GM19328 (cell line): Measurements from ENCODE around the gene LSM14A.
"Not testable (repeated sequence)": the region's sequence is repeated elsewhere in the genome, so short reads cannot be mapped to it uniquely, and the experiment has no call there.

ENCODE experiments used
- ATAC-seq: cut with Tn5 transposase; IDR thresholded peaks from one replicate; pipeline ENCODE4 v1.9.1; 2021; ENCODE audit warnings: mild to moderate bottlenecking, moderate library complexity; ENCODE audit not compliant: unreplicated experiment

The LSM14A gene

GRCh38 chr19:34155686-34156085 is 16.6 kb upstream of the LSM14A start:
- ATAC-seq, result no peak

DNA sequence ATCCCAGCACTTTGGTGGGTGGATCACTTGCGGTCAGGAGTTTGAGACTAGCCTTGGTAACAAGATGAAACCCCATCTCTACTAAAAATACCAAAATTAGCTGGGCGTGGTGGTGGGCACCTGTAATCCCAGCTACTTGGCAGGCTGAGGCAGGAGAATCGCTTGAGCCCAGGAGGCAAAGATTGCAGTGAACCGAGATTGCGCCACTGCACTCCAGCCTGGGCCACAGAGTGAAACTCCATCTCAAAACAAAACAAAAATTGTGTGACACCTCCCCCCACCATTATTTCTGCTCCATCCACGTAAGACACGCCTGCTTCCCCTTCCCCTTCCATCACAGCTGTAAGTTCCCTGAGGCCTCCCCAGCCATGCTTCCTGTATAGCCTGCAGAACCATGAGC is 13.3 kb upstream of the LSM14A start:
- not testable (repeated sequence) for ATAC-seq

GRCh38 chr19:34159541-34159940 is 12.8 kb upstream of the LSM14A start:
- ATAC-seq, result not testable (repeated sequence)

- not testable (repeated sequence) for ATAC-seq
Measured at GRCh38 chr19:34161902-34162301, 10.4 kb upstream of the LSM14A start.

- no peak for ATAC-seq
Measured at GRCh38 chr19:34165295-34165738, 7.0 kb upstream of the LSM14A start.

GRCh38 chr19:34169475-34170199 is 2.7 kb upstream of the LSM14A start:
- not testable (repeated sequence) for ATAC-seq

DNA sequence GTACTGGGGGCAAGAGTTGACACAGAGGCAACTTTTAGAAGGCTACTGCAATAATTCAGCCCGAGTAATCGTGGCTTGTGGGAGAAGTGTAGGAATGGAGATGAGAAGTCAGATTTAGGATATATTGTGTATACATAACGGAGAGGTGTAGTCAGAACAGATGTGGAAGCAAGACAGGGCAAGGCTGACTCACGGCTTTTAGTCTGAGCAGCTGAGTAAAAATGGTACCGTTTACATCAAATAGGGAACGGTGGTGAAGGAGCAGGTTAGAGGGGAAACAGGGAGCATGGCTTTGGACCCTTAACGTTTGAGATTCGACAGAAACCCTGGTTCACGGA is 796 bp upstream of the LSM14A start:
- ATAC-seq, result no peak

DNA sequence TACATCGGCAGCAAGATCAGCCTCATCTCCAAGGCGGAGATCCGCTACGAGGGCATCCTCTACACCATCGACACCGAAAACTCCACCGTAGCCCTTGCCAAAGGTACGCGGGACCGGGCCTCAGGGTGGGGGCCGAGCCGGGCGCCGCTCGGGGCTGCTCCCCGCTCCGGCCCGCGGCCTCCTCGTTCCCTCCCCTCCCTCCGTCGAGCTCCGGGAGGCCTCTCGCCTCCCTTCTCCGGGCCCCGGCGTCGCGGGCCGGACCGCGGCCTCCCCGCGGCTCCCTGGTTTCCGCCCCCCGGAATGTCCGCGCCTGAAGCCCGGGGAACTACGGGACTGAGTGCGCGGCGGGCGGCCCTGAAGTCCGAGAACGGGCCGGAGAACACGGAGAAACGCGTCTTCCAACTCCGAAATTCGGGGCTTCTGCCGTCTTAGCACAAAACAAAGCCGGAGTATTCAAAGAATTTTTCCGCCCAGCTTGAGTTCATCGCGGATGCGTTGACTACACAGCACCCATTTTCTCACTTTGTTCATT is 423 bp downstream of the LSM14A start:
- peak; percentile 29 for ATAC-seq

GRCh38 chr19:34173193-34173956 is 1.1 kb downstream of the LSM14A start:
- no peak for ATAC-seq

DNA sequence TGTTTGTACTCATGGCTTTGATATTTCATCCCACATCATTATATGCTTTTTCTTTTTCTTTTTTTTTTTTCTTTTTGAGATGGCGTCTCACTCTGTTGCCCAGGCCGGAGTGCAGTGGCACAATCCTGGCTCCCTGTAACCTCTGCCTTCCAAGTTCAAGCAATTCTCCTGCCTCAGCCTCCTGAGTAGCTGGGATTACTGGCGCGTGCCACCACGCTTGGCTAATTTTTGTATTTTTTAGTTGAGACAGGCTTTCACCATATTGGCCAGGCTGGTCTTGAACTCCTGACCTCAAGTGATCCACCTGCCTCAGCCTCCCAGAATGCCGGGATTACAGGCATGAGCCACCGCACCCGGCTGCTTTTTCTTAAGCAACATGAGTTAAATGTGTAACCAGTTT is 2.9 kb downstream of the LSM14A start:
- ATAC-seq, result not testable (repeated sequence)

- ATAC-seq, result no peak
Measured at GRCh38 chr19:34176581-34176980, 4.3 kb downstream of the LSM14A start.

GRCh38 chr19:34178274-34178610 is 5.9 kb downstream of the LSM14A start:
- ATAC-seq, result no peak

- no peak for ATAC-seq
Measured at GRCh38 chr19:34179066-34179465, 6.8 kb downstream of the LSM14A start.

DNA sequence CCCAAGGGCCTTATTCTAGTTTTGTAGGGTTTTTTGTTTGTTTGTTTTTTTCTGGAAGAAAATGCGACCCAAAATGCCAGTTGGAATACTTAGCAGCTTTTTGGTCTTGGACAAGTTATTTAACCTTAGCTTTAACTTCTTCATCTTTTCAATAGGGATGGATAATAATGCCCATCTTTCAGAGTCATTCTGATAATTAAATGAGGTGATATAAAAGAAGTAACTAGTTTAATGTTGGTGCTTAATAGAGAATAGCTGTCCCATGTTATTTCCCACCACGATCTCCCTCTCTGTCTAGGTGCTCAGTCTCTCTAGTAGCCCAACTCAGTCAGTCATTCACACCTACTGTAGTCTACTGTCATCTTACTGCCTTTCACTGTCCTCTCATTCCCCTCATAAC is 8.0 kb downstream of the LSM14A start:
- ATAC-seq, result no peak

DNA sequence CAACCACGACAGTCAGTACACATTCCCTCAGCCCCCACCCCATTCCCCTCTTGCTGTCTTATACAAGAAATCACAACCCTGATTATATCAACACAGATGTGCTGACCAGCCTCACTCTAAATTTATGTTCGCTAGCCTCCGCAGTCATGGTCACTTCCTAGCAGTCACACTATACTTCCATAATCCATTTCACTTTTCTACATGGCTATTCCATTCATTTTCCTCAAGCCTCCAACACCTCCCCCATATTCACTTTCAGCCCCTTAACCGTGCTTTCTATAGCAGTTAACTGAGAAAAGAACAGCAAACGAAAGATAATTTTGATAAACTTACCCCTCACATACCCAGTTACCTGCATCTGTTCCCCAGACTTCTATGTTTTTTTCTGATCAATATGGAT is 8.4 kb downstream of the LSM14A start:
- no peak for ATAC-seq

DNA sequence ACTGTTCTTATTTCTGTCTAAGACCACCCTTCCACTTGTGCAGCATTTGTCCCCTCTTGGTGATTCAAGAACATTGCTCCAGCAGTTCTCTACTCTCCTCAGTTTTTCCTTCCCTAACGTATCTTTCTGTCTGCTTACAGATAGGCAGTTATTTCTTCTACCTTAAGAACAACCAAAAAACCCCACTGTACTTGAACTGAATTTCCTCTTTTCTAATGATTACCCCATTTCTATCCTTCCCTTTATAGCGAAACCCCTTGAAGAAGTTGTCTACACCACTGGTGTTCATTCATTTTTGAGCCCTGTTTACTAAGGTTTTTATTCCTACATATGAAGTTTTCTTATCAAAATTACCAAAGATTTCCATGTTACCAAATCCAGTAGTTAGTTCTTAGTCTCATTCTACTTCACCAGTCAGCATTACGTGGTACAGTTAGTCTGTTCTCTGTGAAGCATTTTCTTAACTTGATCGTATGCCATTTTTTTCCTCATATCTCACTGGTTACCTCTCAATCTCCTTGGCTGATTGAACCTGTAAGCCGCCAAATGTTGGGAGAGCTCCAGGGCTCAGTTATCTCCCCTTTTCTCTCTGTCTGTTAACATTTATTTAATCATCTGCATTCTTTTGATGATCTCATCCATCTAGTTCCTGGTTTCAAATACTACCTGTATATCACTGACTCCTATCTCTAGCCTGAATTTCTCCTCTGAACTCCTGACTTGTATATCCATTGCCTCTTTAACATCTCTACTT is 9.0 kb downstream of the LSM14A start:
- ATAC-seq, result no peak

DNA sequence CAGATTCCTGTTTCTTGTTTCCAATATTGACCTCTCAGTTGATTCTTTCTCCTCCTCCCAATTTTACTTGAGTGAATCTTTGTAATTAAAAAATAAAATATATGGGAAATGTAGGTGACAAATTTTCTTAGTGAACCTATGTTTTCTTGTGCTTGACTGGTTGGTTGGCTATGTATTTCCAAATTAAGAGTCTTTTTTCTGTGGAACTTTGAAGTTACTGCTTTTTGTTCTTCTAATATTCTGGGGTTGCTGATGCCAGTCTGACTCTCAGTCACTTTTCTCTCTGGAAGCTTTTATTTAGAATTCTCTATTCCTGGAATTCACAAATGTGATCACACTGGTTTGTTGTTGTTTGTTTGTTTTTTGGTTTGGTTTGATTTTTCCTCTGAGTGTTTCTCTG is 9.8 kb downstream of the LSM14A start:
- ATAC-seq, result no peak

- no peak for ATAC-seq
Measured at GRCh38 chr19:34184880-34185491, 12.7 kb downstream of the LSM14A start.

GRCh38 chr19:34186205-34186604 is 13.9 kb downstream of the LSM14A start:
- no peak for ATAC-seq

DNA sequence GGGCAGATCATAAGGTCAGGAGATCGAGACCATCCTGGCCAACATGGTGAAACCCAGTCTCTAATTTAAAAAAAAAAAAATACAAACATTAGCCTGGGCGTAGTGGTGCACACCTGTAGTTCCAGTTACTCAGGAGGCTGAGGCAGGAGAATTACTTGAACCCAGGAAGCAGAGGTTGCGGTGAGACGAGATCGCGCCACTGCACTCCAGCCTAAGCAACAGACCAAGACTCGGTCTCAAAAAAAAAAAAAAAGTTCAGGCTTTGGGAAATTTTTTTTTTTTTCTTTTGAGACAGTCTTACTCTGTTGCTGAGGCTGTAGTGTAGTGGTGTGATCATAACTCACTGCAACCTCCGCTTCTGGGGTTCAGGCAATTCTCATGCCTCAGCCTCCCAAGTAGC is 14.7 kb downstream of the LSM14A start:
- ATAC-seq, result no peak

- no peak for ATAC-seq
Measured at GRCh38 chr19:34188408-34188807, 16.1 kb downstream of the LSM14A start.
